SK-N-SH (cell line): Measurements from ENCODE around the gene ECE1.

Experiments used
- RAD21 ChIP-seq: IDR thresholded peaks from 2 replicates; pipeline ENCODE4 v1.6.1; 2012; ENCODE audit warnings: mild to moderate bottlenecking, low read length
- YY1 ChIP-seq: IDR thresholded peaks from 2 replicates; pipeline ENCODE4 v1.4.0; 2012; ENCODE audit warnings: low read depth, mild to moderate bottlenecking
- TF ChIP-seq, protein P1 (sequence below): fragments of 200-600 bp; sonication (generic); IDR thresholded peaks from 2 replicates; pipeline ENCODE4 v1.6.1; 2017; ENCODE audit warnings: antibody characterized with exemption, mild to moderate bottlenecking, moderate library complexity
- TF ChIP-seq, protein P2 (sequence below): IDR thresholded peaks from 2 replicates; pipeline ENCODE4 v1.4.0; 2012; ENCODE audit warnings: low read depth, borderline replicate concordance

GRCh38 chr1:21184276-21184675, 106.0 kb downstream of the ECE1 start:
- TF ChIP-seq, protein P1, sequence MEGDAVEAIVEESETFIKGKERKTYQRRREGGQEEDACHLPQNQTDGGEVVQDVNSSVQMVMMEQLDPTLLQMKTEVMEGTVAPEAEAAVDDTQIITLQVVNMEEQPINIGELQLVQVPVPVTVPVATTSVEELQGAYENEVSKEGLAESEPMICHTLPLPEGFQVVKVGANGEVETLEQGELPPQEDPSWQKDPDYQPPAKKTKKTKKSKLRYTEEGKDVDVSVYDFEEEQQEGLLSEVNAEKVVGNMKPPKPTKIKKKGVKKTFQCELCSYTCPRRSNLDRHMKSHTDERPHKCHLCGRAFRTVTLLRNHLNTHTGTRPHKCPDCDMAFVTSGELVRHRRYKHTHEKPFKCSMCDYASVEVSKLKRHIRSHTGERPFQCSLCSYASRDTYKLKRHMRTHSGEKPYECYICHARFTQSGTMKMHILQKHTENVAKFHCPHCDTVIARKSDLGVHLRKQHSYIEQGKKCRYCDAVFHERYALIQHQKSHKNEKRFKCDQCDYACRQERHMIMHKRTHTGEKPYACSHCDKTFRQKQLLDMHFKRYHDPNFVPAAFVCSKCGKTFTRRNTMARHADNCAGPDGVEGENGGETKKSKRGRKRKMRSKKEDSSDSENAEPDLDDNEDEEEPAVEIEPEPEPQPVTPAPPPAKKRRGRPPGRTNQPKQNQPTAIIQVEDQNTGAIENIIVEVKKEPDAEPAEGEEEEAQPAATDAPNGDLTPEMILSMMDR: no peak
- TF ChIP-seq YY1 (no peak), RAD21 (no peak)
- TF ChIP-seq, protein P2, sequence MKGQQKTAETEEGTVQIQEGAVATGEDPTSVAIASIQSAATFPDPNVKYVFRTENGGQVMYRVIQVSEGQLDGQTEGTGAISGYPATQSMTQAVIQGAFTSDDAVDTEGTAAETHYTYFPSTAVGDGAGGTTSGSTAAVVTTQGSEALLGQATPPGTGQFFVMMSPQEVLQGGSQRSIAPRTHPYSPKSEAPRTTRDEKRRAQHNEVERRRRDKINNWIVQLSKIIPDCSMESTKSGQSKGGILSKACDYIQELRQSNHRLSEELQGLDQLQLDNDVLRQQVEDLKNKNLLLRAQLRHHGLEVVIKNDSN: no peak
